Measurements from ENCODE around the gene VTA1.

DNA sequence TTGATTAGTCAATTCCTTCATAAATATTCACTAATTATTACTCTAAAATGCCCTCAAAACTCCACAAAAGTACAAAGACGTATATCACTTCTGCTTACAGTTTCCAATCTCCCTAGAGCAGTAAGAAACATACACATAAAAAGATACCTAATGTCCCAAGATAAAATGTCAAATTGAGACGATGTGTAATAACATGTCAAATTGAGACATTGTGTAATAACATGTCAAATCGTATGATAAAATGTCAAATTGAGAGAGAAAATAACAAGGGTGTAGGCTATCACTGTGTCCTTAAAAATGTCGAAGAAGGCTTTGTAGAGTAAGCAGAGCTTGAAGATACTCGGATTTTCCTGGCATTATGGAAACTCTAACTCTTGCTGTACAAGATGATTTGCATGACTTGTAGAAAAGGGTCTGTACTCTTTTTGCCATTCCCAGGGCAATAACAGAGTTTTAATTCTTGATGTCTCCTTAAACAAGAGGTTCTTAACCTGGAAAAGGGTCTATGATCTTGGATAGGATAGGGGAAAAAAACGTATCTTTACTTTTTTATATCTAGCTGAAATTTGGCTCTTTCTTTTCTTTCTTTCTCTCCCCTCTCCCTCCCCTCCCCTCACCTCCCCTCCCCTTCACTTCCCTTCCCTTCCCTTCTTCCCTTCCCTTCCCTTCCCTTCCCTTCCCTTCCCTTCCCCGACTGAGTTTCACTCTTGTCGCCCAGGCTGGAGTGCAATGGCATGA is 87.1 kb downstream of the VTA1 start:
- TF ChIP-seq, protein P1, sequence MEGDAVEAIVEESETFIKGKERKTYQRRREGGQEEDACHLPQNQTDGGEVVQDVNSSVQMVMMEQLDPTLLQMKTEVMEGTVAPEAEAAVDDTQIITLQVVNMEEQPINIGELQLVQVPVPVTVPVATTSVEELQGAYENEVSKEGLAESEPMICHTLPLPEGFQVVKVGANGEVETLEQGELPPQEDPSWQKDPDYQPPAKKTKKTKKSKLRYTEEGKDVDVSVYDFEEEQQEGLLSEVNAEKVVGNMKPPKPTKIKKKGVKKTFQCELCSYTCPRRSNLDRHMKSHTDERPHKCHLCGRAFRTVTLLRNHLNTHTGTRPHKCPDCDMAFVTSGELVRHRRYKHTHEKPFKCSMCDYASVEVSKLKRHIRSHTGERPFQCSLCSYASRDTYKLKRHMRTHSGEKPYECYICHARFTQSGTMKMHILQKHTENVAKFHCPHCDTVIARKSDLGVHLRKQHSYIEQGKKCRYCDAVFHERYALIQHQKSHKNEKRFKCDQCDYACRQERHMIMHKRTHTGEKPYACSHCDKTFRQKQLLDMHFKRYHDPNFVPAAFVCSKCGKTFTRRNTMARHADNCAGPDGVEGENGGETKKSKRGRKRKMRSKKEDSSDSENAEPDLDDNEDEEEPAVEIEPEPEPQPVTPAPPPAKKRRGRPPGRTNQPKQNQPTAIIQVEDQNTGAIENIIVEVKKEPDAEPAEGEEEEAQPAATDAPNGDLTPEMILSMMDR (IDR thresholded peaks at IDR 0.05) = no peak
- TF ChIP-seq, protein P2, sequence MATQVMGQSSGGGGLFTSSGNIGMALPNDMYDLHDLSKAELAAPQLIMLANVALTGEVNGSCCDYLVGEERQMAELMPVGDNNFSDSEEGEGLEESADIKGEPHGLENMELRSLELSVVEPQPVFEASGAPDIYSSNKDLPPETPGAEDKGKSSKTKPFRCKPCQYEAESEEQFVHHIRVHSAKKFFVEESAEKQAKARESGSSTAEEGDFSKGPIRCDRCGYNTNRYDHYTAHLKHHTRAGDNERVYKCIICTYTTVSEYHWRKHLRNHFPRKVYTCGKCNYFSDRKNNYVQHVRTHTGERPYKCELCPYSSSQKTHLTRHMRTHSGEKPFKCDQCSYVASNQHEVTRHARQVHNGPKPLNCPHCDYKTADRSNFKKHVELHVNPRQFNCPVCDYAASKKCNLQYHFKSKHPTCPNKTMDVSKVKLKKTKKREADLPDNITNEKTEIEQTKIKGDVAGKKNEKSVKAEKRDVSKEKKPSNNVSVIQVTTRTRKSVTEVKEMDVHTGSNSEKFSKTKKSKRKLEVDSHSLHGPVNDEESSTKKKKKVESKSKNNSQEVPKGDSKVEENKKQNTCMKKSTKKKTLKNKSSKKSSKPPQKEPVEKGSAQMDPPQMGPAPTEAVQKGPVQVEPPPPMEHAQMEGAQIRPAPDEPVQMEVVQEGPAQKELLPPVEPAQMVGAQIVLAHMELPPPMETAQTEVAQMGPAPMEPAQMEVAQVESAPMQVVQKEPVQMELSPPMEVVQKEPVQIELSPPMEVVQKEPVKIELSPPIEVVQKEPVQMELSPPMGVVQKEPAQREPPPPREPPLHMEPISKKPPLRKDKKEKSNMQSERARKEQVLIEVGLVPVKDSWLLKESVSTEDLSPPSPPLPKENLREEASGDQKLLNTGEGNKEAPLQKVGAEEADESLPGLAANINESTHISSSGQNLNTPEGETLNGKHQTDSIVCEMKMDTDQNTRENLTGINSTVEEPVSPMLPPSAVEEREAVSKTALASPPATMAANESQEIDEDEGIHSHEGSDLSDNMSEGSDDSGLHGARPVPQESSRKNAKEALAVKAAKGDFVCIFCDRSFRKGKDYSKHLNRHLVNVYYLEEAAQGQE (IDR thresholded peaks at IDR 0.05; ENCODE audit: insufficient read depth in 1 of 2, low read depth in 2 of 2, low read length in 1 of 2) = no peak
